ENCODE data around the gene CAST. TPM values are rescaled to one million over a fixed set of nuclear protein-coding genes. Genes with fewer than 3 reads are reported as not detected.

CAST gene
- total RNA-seq, 2 donors from 2014 or later = 251 to 256 TPM

DNA sequence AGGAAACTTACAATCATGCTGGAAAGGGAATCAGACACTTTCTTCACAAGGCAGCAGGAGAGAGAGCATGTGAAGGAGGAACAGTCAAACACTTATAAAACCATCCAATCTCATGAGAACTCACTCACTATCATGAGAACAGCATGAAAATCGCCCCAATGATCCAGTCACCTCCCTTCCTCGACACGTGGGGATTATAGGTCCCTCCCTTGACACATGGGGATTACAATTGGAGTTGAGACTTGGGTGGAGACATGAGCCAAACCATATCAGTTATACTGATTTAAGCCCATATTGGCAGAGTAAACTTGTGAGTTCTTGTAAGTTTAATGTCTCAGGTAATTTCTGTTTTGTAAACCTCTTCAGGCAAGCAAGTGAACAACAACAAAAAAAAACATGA is 74.8 kb downstream of the CAST start:
- no peak for DNase-seq (ENCODE audit: low spot score)
- Histone ChIP-seq H3K4me1 (replicated peaks) (no peaks in the 10 kb centered on the region), H3K27ac (no peak overlapping the region), H3K9me3 (no peaks in the 10 kb centered on the region), H3K4me3 (no peak overlapping the region), H3K36me3 (peaks cover 3 to 8% of the 10 kb centered on the region in 2 donors), H3K27me3 (replicated peaks; ENCODE audit: insufficient read depth) (no peaks in the 10 kb centered on the region)
- intact Hi-C loops (cut with DNase I) = no loop called here
- TF ChIP-seq, protein P1, sequence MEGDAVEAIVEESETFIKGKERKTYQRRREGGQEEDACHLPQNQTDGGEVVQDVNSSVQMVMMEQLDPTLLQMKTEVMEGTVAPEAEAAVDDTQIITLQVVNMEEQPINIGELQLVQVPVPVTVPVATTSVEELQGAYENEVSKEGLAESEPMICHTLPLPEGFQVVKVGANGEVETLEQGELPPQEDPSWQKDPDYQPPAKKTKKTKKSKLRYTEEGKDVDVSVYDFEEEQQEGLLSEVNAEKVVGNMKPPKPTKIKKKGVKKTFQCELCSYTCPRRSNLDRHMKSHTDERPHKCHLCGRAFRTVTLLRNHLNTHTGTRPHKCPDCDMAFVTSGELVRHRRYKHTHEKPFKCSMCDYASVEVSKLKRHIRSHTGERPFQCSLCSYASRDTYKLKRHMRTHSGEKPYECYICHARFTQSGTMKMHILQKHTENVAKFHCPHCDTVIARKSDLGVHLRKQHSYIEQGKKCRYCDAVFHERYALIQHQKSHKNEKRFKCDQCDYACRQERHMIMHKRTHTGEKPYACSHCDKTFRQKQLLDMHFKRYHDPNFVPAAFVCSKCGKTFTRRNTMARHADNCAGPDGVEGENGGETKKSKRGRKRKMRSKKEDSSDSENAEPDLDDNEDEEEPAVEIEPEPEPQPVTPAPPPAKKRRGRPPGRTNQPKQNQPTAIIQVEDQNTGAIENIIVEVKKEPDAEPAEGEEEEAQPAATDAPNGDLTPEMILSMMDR (IDR thresholded peaks at IDR 0.05) = no peak
- TF ChIP-seq POLR2AphosphoS5 (IDR thresholded peaks at IDR 0.05) (no peak), POLR2A (IDR thresholded peaks at IDR 0.05) (no peak)
- 86% methylated on average over 3 of the region's 3 CpGs for WGBS

DNA sequence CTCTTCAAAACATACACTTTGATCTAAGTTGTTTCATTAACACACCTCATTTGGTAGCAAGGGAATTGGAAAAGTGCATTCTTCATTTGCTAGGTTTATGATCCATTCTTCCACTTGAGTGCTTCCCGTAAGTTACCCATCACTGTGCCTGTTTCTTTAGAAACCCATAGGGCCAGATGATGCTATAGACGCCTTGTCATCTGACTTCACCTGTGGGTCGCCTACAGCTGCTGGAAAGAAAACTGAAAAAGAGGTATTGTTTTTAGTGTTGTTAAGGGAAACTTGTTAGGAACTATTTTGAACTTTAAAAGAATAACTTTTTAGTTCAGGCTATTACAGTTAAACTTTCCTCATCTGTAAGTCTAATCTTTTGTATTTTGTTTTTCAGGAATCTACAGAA is 78.9 kb downstream of the CAST start:
- DNase-seq (ENCODE audit: low spot score) = no peak
- intact Hi-C loops (cut with DNase I) = loop anchor here (10.0 kb wide), 1 partner anchor 126 kb away; no protein-coding TSS in a partner anchor
- no peaks in the 10 kb centered on the region for H3K27me3 ChIP-seq (replicated peaks; ENCODE audit: insufficient read depth)
- peaks cover 8 to 9% of the 10 kb centered on the region in 2 donors for H3K36me3 ChIP-seq
- no peaks in the 10 kb centered on the region for H3K4me1 ChIP-seq (replicated peaks)
- no peak overlapping the region for H3K4me3 ChIP-seq
- no peak overlapping the region for H3K27ac ChIP-seq
- H3K9me3 ChIP-seq = no peaks in the 10 kb centered on the region
- 98% methylated on average over 3 of the region's 3 CpGs for WGBS
- TF ChIP-seq POLR2AphosphoS5 (IDR thresholded peaks at IDR 0.05) (no peak), POLR2A (IDR thresholded peaks at IDR 0.05) (no peak)
- TF ChIP-seq, protein P1 (IDR thresholded peaks at IDR 0.05) = no peak

DNA sequence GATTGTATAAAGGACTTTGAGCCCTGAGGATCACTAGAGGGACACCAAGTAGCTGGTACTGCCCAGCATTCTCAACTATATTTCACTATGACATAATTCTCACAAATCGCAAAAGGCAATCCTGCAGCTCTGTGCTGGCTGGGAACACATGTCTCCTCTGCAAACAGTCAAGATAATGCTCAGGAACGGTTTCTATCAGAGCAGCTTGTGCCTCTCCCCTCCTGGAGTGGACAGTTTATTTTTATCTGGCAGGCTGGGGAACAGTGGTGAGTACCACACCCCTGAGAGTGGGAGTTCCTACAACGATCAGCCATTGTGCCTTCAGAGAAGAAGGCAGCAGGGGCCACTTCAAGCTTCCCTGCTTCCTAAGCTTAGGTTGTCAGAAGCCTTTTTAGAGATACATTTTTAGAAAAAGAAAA is 79.7 kb downstream of the CAST start:
- H3K36me3 ChIP-seq = peaks cover 8 to 9% of the 10 kb centered on the region in 2 donors
- TF ChIP-seq POLR2A (IDR thresholded peaks at IDR 0.05) (no peak), POLR2AphosphoS5 (IDR thresholded peaks at IDR 0.05) (no peak)
- TF ChIP-seq, protein P1 (IDR thresholded peaks at IDR 0.05) = no peak

DNA sequence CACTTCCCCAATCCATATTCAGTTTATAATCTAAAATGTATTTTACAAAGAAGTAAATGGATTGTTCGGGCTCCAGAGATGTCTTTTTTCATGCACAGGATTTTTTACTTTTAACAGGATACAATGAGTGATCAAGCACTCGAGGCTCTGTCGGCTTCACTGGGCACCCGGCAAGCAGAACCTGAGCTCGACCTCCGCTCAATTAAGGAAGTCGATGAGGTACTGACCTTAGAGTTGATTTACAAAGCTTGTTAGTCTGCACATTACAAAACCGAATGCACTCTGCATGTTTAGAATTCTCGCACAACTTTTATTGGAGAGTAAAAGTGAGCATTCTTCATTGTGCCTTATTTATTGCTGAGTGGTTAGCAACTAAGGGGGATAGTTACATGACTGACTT is 80.4 kb downstream of the CAST start:
- Histone ChIP-seq H3K27me3 (replicated peaks; ENCODE audit: insufficient read depth) (no peaks in the 10 kb centered on the region), H3K4me1 (replicated peaks) (no peaks in the 10 kb centered on the region), H3K9me3 (no peaks in the 10 kb centered on the region), H3K36me3 (peaks cover 8 to 9% of the 10 kb centered on the region in 2 donors), H3K27ac (no peak overlapping the region), H3K4me3 (no peak overlapping the region)
- DNase-seq (ENCODE audit: low spot score) = no peak
- WGBS = 50% methylated on average over 9 of the region's 9 CpGs
- intact Hi-C loops (cut with DNase I) = loop anchor here (10.0 kb wide), 1 partner anchor 128 kb away; no protein-coding TSS in a partner anchor
- TF ChIP-seq, protein P1 (IDR thresholded peaks at IDR 0.05) = no peak
- TF ChIP-seq POLR2AphosphoS5 (IDR thresholded peaks at IDR 0.05) (no peak), POLR2A (IDR thresholded peaks at IDR 0.05) (no peak)

More for the DNA sequence above, 79.7 kb downstream of the CAST start:
- H3K27ac ChIP-seq = no peak overlapping the region
- H3K4me1 ChIP-seq (replicated peaks) = no peaks in the 10 kb centered on the region
- no peaks in the 10 kb centered on the region for H3K27me3 ChIP-seq (replicated peaks; ENCODE audit: insufficient read depth)
- DNase-seq (ENCODE audit: low spot score) = no peak
- intact Hi-C loops (cut with DNase I) = loop anchor here (10.0 kb wide), 1 partner anchor 127 kb away; no protein-coding TSS in a partner anchor
- H3K4me3 ChIP-seq = no peak overlapping the region
- WGBS = 33% methylated on average over 3 of the region's 3 CpGs
- H3K9me3 ChIP-seq = no peaks in the 10 kb centered on the region

DNA sequence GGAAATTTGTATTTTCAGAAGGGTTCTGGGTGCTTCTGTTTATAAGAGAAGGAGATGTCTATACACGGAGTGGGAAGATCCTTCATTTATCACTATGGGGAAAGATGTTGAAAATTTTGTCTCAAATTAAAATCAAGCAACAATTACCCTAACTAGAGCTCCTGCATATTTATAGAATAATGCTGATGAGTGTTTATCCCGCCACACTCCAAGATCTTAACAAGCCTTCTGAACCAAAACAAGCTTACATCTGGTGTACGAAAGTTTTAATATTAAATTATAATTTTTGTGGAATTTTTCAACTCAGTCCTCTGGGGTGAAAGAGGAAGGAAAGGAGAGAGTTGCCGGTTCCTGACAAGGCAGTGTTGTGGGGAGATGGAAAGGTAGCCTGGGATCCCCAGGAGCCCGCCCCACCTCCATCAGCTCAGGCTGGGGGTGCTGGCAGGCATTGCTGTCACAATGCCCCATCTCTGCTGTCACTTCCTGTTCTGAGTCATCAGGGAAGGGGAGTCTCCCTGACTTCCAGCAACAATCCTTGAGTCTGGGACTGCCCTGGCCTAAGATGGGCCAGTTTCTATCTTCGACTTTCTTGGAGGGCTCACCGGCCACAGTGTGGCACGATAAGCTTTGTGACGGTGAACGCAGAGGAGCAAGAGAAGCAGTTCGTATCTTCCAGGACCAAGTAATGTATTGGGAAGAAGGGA is 81.0 kb downstream of the CAST start:
- 75% methylated on average over 11 of the region's 11 CpGs for WGBS

More for the DNA sequence above, 81.0 kb downstream of the CAST start:
- no peak overlapping the region for H3K4me3 ChIP-seq
- no peak for DNase-seq (ENCODE audit: low spot score)
- TF ChIP-seq, protein P1 (IDR thresholded peaks at IDR 0.05) = no peak
- TF ChIP-seq POLR2AphosphoS5 (IDR thresholded peaks at IDR 0.05) = peak; percentile 8
- no peak for TF ChIP-seq POLR2A (IDR thresholded peaks at IDR 0.05)
- no peaks in the 10 kb centered on the region for H3K4me1 ChIP-seq (replicated peaks)
- intact Hi-C loops (cut with DNase I) = loop anchor here (10.0 kb wide), 1 partner anchor 128 kb away; no protein-coding TSS in a partner anchor
- no peaks in the 10 kb centered on the region for H3K9me3 ChIP-seq
- no peaks in the 10 kb centered on the region for H3K27me3 ChIP-seq (replicated peaks; ENCODE audit: insufficient read depth)
- peaks cover 4 to 9% of the 10 kb centered on the region in 2 donors for H3K36me3 ChIP-seq
- H3K27ac ChIP-seq = no peak overlapping the region
